ENCODE results near the gene RANGAP1. TPM values are rescaled to one million over a fixed set of nuclear protein-coding genes. Genes with fewer than 3 reads are reported as not detected.

The RANGAP1 gene
- total and polyA plus RNA-seq, 2 of the 13 experiments (the other 11 are each of a cell fraction or from before 2014, with no cell fraction given) = 51.8 to 83.9 TPM

- TF ChIP-seq ZBTB49 (CRISPR knock-in tag; IDR thresholded peaks at IDR 0.05; ENCODE audit: borderline replicate concordance) = no peak
- no peak for TF ChIP-seq ZC3H13 (CRISPR knock-in tag; IDR thresholded peaks at IDR 0.05)
- TF ChIP-seq ZNF83 (CRISPR knock-in tag; IDR thresholded peaks at IDR 0.05; ENCODE audit: borderline replicate concordance) = no peak
Observed at GRCh38 chr22:41334215-41334614, 48.2 kb upstream of the RANGAP1 start (continued).

GRCh38 chr22:41333806-41334205, 47.8 kb upstream of the RANGAP1 start:
- DNase-seq (ENCODE audit: low spot score) = no peak
- no peak overlapping the region for H3K4me3 ChIP-seq (replicated peaks in 1 of 3; ENCODE audit: insufficient read depth in 1 of 3, low read depth in 2 of 3, low read length in 3 of 3)
- no peaks in the 10 kb centered on the region; a peak in 1 of 5 replicates for H3K27me3 ChIP-seq (ENCODE audit: control insufficient read depth in 1 of 2, insufficient read depth in 2 of 2, low read length in 2 of 2)
- whole genome bisulfite sequencing (ENCODE audit: low lambda C conversion rate) = 100% methylated on average over 3 of the region's 3 CpGs
- no peak overlapping the region for H3K4me2 ChIP-seq (ENCODE audit: low read depth, low read length)
- H4K20me1 ChIP-seq (ENCODE audit: insufficient read depth, low read length) = no peaks in the 10 kb centered on the region
- no peak overlapping the region for H2AFZ ChIP-seq (ENCODE audit: low read length)
- H3K36me3 ChIP-seq (replicated peaks in 1 of 2; ENCODE audit: control insufficient read depth in 1 of 2, insufficient read depth in 2 of 2, low read length in 2 of 2) = peaks cover 29 to 51% of the 10 kb centered on the region in 2 experiments
- H3K27ac ChIP-seq (ENCODE audit: extremely low read length, insufficient read depth, low read length) = no peak overlapping the region
- ChIA-PET CTCF (ENCODE audit: low intra/inter-chr PET ratio, low total read pairs) (no interaction called here), POLR2A (no interaction called here)
- FAIRE-seq = no peak
- TF ChIP-seq HNF1A (IDR thresholded peaks at IDR 0.05; ENCODE audit: low read depth) (no peak), HNF1A (CRISPR knock-in tag; IDR thresholded peaks at IDR 0.05; ENCODE audit: borderline replicate concordance) (no peak), LCORL (IDR thresholded peaks at IDR 0.05) (no peak), LCORL (CRISPR knock-in tag; IDR thresholded peaks at IDR 0.05) (no peak), HMG20A (CRISPR knock-in tag; IDR thresholded peaks at IDR 0.05; ENCODE audit: borderline replicate concordance) (no peak), HMGA1 (CRISPR knock-in tag; conservative IDR thresholded peaks at IDR 0.05) (no peak), ZNF496 (CRISPR knock-in tag; IDR thresholded peaks at IDR 0.05; ENCODE audit: insufficient replicate concordance) (no peak)
- no peak overlapping the region for H3K9ac ChIP-seq (ENCODE audit: insufficient read depth, low read depth, low read length)
- H3K9me3 ChIP-seq (ENCODE audit: low read length) = no peaks in the 10 kb centered on the region
- H3K79me2 ChIP-seq (ENCODE audit: insufficient read depth, low read length) = no peaks in the 10 kb centered on the region
- in situ Hi-C loops (cut with HindIII; ENCODE audit: extremely low pct_ligation_motif_present, low pct_unique_long_range_greater_than_20kb) = no loop called here
- H3K4me1 ChIP-seq (ENCODE audit: insufficient read depth, low read length) = no peaks in the 10 kb centered on the region
- no peak for ATAC-seq
- no TSS peak for BruUV-seq (replicated peaks)
- intact Hi-C loops (cut with micrococcal nuclease; ENCODE audit: unreplicated experiment) = no loop called here
